Erythroblast (primary cell): ENCODE results near the gene CAP1.

Experiments used
- GATA1 ChIP-seq: IDR thresholded peaks from 2 replicates; pipeline ENCODE4 v1.6.1; 2011; ENCODE audit warnings: low read depth, mild to moderate bottlenecking, control low read depth, low read length, moderate library complexity
- POLR2A ChIP-seq: IDR thresholded peaks from 2 replicates; pipeline ENCODE4 v1.6.1; 2011; ENCODE audit warnings: mild to moderate bottlenecking, low read length

DNA sequence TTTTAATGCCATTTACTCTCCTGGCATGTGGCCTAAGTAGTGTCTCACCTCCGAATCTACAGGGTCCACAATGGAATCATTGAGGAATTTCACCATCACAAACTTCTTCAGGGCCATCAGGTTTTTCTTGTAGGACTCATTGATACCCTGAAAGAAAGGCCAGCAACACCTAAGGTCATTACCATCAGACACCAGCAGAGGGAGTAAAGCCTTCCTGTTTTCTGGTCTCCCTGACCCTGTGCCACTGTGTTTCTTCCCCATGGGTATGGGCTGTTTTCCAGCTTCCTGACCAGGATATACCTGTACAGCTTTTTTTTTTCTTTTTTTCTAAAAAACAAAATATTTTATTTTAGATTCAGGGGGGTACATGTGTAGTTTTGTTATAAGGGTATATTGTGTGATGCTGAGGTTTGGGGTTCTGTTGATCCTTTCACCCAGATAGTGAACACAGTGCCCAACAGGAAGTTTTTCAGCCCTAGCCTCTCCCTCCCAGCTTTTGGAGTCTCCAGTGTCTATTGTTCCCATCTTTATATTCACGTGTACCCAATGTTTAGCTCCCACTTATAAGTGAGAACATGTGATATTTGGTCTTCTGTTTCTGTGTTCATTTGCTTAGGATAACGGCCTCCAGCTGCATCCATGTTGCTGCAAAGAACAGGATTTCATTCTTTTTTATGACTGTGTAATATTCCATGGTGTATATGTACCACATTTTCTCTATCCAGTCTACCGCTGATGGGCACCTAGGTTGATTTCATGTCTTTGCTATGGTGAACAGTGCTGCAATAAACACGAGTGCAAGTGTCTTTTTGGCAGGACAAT is 38.2 kb downstream of the CAP1 start:
- no peak for TF ChIP-seq POLR2A
- TF ChIP-seq GATA1, result no peak
